Choroid plexus epithelial cell (primary cell): Measurements from ENCODE around the gene TXNDC11.

ENCODE experiments used
- DNase-seq: peaks from one replicate; pipeline ENCODE4 v3.0.0-alpha.2; 2010; ENCODE audit warnings: low read depth
- H3K4me3 ChIP-seq: 2 replicates; pipeline ENCODE4 v1.5.1; 2011; ENCODE audit warnings: low read depth, mild to moderate bottlenecking, control low read depth, low read length, moderate library complexity
- TF ChIP-seq, protein P1 (sequence below): conservative IDR thresholded peaks from 2 replicates; pipeline ENCODE4 v1.5.1; 2011; ENCODE audit warnings: low read depth, mild to moderate bottlenecking, control low read depth, inconsistent platforms, low read length, moderate library complexity

The TXNDC11 gene

DNA sequence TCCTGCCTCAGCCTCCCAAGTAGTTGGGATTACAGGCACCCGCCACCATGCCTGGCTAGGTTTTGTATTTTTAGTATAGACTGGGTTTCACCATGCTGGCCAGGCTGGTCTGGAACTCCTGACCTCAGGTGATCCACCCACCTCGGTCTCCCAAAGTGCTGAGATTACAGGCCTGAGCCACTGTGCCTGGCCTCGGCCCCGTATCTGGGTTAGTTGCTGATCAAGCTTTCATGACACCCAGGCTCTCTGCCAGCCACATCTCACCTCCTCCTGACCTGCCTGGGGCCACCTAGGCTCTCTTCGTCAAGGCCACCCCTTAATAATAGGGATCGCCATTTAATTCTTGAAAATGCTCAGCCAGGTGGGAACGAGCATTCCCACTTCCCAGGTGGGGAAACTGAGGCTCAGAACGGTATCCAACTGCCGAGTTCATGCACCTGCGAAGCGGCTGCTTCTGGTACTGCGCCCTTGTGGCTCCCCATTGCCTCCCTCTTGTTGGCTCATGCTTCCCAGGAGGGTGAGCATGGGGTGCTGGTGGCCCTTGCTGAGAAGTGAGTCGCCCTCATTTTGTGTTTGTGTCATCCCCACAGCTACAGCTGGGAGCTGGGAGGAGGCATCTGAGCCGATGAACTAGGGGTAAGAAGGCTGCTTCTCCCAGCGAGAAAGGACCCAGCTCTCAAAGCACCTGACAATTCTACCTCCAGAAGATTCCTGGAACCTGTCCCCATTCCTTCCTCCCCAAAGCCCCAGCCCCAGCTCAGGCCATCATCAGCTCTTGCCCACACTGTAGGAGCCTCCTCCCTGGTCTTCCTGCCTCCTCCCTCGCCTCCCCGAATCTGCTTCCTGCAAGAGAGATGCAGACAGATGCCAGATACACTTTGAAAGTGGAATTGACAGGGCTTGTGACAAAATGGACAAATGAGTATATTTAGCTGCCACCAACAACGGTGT, 91.7 kb downstream of the TXNDC11 start:
- no peak overlapping the region for H3K4me3 ChIP-seq
- TF ChIP-seq, protein P1, sequence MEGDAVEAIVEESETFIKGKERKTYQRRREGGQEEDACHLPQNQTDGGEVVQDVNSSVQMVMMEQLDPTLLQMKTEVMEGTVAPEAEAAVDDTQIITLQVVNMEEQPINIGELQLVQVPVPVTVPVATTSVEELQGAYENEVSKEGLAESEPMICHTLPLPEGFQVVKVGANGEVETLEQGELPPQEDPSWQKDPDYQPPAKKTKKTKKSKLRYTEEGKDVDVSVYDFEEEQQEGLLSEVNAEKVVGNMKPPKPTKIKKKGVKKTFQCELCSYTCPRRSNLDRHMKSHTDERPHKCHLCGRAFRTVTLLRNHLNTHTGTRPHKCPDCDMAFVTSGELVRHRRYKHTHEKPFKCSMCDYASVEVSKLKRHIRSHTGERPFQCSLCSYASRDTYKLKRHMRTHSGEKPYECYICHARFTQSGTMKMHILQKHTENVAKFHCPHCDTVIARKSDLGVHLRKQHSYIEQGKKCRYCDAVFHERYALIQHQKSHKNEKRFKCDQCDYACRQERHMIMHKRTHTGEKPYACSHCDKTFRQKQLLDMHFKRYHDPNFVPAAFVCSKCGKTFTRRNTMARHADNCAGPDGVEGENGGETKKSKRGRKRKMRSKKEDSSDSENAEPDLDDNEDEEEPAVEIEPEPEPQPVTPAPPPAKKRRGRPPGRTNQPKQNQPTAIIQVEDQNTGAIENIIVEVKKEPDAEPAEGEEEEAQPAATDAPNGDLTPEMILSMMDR, result no peak
- DNase-seq, result no peak

DNA sequence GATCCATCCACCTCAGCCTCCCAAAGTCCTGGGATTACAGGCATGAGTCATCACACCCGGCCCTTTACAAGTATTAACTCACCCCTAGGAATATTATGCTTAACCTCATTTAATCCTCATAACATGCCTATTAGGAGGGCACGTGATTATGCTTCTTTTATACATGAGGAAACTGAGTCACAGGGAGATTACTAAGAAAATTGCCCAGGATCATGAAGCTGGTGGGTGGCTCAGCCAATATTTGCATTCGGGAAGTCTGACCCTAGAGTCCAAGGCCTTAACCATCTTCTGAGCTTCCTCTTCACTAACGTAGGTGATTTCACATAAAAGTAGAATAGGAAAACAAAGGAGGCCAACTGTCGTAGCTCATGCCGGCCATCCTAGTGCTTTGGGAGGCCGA, 93.4 kb downstream of the TXNDC11 start:
- no peak overlapping the region for H3K4me3 ChIP-seq
- TF ChIP-seq, protein P1, result no peak
- DNase-seq, result no peak

GRCh38 chr16:11642765-11643116, 99.9 kb downstream of the TXNDC11 start:
- no peak for DNase-seq
- no peak overlapping the region for H3K4me3 ChIP-seq
- TF ChIP-seq, protein P1, result no peak

GRCh38 chr16:11640987-11641817, 101.5 kb downstream of the TXNDC11 start:
- peak; percentile 94 for DNase-seq
- TF ChIP-seq, protein P1, result peak; percentile 87
- no peak overlapping the region for H3K4me3 ChIP-seq

DNA sequence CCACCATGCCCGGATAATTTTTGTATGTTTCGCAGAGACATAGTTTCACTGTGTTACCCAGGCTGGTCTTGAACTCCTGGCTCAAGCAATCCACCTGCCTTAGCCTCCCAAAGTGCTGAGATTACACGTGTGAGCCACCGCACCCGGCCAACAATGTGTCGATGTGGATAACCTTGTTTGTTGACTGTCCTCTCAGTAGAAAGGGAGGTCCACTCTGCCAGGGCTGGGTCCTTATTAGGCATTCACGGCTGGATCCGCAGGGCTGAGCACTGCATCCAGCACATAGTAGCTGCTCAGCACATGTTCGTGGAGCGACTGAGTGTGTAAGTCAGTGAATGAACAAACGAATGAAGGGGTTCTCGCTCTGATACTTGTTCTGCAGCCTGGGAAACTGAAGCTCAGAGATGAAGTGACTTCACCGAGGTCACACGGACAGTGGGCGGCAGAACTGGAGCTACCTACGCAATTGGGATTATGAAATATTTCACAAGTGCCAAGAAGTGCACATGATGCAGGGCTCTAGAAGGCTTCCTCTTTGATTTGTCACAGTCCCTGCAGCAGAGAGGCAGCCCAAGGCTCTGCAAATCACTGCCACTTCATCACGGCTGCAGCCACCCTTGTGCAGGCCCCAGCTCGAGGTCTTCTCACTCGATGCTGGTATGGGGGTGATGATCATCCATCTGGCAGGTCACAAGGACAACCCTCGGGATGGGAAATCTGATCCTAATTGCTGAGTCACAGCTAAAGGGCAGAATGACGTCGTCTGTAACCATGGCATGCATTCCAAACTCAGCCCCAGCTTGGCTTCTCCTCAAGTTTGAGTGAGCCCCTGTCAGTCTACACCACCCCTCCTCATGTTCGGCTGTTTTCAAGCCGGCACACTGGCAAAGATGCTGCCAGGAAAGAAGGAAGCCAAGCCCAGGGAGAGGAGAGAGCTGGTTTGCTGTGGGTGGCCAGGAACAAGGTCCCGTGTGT, 102.4 kb downstream of the TXNDC11 start:
- peak; percentile 99 for DNase-seq
- no peak overlapping the region for H3K4me3 ChIP-seq
- TF ChIP-seq, protein P1, result no peak

DNA sequence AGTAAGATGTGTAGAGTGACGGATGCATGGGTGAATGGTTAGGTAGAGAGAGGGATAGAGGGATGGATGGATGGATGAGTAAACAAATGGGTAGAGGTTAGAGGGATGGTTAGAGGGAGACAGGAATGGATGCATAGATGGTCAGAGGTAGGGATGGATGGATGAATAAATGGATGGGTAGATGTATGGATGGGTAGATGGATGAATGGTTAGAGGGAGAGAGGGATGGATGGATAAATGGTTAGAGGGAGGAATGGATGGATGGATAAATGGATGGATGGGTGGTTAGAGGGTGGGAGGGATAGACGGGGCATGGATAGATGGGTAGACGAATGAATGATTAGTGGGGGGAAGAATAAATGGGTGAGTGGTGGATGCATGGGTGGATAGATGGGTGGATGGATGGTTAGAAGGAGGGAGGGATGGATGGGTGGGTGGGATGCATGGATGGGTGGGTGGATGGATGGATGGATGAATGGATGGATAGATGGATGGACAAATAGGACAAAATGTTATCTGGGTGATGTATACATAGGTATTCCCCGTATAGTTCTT, 103.6 kb downstream of the TXNDC11 start:
- DNase-seq, result no peak
- TF ChIP-seq, protein P1, result no peak
- no peak overlapping the region for H3K4me3 ChIP-seq
